Colonic mucosa (tissue), 4 donors: ENCODE data around the gene SNX8. TPM values are rescaled to one million over a fixed set of nuclear protein-coding genes. Genes with fewer than 3 reads are reported as not detected.
"Not testable (repeated sequence)": the region's sequence is repeated elsewhere in the genome, so short reads cannot be mapped to it uniquely, and the experiment has no call there.

ENCODE experiments used
- DNase-seq: peaks from one replicate; pipeline ENCODE4 v3.0.0-alpha.2; 2020
- H3K27ac ChIP-seq: fragments of 200-600 bp; one replicate; pipeline ENCODE4 v1.8.0; 2021
- H3K27me3 ChIP-seq: fragments of 200-600 bp; one replicate; pipeline ENCODE4 v1.8.0; 2021
- H3K36me3 ChIP-seq: fragments of 200-600 bp; one replicate; pipeline ENCODE4 v1.8.0; 2021
- H3K4me1 ChIP-seq: fragments of 200-600 bp; one replicate; pipeline ENCODE4 v1.8.0; 2021; ENCODE audit warnings: mild to moderate bottlenecking
- H3K4me3 ChIP-seq: fragments of 200-600 bp; one replicate; pipeline ENCODE4 v1.8.0; 2021
- H3K9ac ChIP-seq, 2 donors: one replicate each; pipeline ENCODE4 v1.7.0; 2013; ENCODE audit warnings: control low read depth in 2 of 2, low read depth in 2 of 2, low read length in 2 of 2
- H3K9me3 ChIP-seq: fragments of 200-600 bp; one replicate; pipeline ENCODE4 v1.8.0; 2021
- CTCF ChIP-seq: fragments of 200-600 bp; IDR thresholded peaks from one replicate; pipeline ENCODE4 v1.8.0; 2022; ENCODE audit warnings: antibody characterized with exemption, mild to moderate bottlenecking
- intact Hi-C: fragments of 100-400 bp; cut with DNase I; formaldehyde crosslinking; loops from one replicate; pipeline ENCODE4 v1.14.1; 2022
- total RNA-seq, 2 donors: library from RNA; stranded (reverse); fragmentation: NEBNext Ultra II Directional in 1 of 2; extraction: Animal tissue kit (Norgen Biotek cat#: 25700) in 1 of 2; gene quantifications; one replicate each; pipeline ENCODE4 v1.2.1, GENCODE V29; 2021
- donor health status: healthy.
- donor health status: DM: no; HTN: no; CAD: no.
- donor health status: DM: no; HTN: no; CAD: no.

Gene SNX8
- total RNA-seq, 2 donors from 2014 or later = 22.4 to 36.7 TPM

DNA sequence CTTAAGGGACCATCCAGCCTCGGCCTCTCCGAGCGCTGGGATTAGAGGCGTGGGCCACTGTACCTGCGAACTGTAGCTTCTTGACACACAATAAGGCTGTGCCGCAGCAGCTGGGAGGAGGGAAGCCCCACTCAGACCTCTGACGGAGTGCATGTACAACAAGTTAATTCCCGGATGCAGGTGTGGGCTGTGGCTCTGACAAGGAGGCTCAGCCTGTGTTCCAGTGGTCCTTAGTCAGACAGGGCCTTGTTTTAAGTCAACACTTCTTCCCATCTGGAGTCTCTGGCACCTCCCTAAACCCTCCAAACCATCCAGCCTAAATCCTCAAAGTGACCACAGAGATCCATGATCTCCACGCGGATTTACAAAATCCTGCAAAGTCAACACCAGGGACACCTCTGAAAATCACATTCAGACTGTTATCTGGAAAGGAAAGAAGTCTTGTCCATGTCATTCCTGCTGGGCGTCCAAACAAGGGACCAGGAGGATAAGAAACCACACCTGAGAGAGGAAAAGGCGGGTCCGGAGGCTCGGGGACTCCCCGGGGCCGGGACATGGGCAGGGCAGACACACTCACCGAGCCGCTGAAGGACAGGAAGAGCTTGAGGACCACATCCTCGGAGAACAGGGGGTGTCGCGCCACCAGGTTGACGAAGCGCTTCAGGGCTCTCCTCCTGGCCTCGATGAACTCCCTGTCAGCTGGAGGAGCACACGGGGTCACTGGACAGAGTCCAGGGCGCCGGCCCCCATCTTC is 42.8 kb downstream of the SNX8 start:
- H3K9ac ChIP-seq = no peak overlapping the region
- DNase-seq = no peak
- H3K27ac ChIP-seq = no peak overlapping the region
- H3K4me3 ChIP-seq = no peak overlapping the region
- H3K4me1 ChIP-seq = no peaks in the 10 kb centered on the region
- H3K27me3 ChIP-seq = no peaks in the 10 kb centered on the region
- TF ChIP-seq CTCF = no peak
- intact Hi-C loops = no loop called here
- H3K36me3 ChIP-seq = no peaks in the 10 kb centered on the region
- H3K9me3 ChIP-seq = no peaks in the 10 kb centered on the region

GRCh38 chr7:2270495-2270894 is 43.7 kb downstream of the SNX8 start:
- no peaks in the 10 kb centered on the region for H3K36me3 ChIP-seq

DNA sequence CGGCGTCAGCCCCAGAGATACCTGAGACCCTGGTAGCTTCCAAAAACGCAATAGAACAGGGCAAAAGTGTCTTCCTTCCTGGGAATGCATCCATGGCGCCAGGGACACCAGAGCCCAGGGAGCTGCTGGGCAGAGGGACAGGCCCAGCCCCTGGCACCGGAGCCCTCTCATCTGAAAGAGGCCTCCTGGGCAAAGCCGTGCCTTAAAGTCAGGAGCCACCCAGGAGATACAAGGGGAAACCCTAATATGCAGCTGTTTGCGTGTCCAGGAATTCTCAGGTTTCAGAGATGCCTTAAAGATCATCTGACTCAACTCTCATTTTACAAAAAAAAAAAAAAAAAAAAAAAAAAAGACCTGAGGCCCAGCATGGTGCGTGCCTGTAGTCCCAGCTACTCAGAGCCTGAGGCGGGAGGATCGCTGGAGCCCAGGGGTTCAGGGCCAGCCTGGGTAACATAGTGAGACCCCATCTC is 44.2 kb downstream of the SNX8 start:
- no peak for TF ChIP-seq CTCF
- no peak for DNase-seq
- intact Hi-C loops = no loop called here
- Histone ChIP-seq H3K27ac (no peak overlapping the region), H3K27me3 (no peaks in the 10 kb centered on the region), H3K9ac (no peak overlapping the region), H3K9me3 (no peaks in the 10 kb centered on the region), H3K36me3 (no peaks in the 10 kb centered on the region), H3K4me3 (no peak overlapping the region), H3K4me1 (no peaks in the 10 kb centered on the region)

More at GRCh38 chr7:2270495-2270894, 43.7 kb downstream of the SNX8 start:
- Histone ChIP-seq H3K4me3 (no peak overlapping the region), H3K27me3 (no peaks in the 10 kb centered on the region), H3K4me1 (no peaks in the 10 kb centered on the region), H3K9me3 (no peaks in the 10 kb centered on the region), H3K27ac (no peak overlapping the region), H3K9ac (no peak overlapping the region)
- TF ChIP-seq CTCF = no peak
- DNase-seq = no peak
- intact Hi-C loops = no loop called here

DNA sequence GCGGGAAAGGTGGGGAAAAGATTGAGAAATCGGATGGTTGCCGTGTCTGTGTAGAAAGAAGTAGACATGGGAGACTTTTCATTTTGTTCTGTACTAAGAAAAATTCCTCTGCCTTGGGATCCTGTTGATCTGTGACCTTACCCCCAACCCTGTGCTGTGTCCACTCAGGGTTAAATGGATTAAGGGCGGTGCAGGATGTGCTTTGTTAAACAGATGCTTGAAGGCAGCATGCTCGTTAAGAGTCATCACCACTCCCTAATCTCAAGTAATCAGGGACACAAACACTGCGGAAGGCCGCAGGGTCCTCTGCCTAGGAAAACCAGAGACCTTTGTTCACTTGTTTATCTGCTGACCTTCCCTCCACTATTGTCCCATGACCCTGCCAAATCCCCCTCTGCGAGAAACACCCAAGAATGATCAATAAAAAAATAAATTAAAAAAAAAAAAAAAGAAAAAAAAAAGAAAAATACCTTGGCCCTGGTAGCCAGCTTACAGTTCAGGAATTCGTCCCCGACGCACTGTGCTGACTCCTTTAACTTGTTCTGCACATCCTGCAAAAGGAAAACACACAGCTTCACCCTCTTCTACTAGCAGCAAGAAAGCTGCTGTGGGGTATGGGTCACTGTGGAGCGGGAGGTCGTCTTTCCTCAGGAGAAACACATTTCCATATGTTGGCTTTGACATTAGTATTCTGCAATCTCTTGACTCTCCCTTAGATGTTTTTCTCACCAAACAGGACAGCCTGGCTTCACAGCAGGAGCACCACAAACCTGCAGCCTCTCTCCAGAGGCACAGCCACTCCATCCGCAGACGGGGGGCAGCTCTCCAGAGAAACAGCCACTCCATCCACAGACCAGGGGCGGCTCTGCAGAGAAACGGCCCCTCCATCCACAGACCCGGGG is 44.9 kb downstream of the SNX8 start:
- H3K27ac ChIP-seq, H3K4me1 ChIP-seq, H3K4me3 ChIP-seq, H3K9ac ChIP-seq, H3K36me3 ChIP-seq, DNase-seq, H3K9me3 ChIP-seq, intact Hi-C loops, H3K27me3 ChIP-seq: not testable (repeated sequence)

- H3K9me3 ChIP-seq = no peaks in the 10 kb centered on the region
- H3K27ac ChIP-seq = no peak overlapping the region
- TF ChIP-seq CTCF = no peak
- no peaks in the 10 kb centered on the region for H3K27me3 ChIP-seq
- no peak overlapping the region for H3K4me3 ChIP-seq
- no peak overlapping the region for H3K9ac ChIP-seq
- no peaks in the 10 kb centered on the region for H3K4me1 ChIP-seq
- intact Hi-C loops = no loop called here
- H3K36me3 ChIP-seq = no peaks in the 10 kb centered on the region
- DNase-seq = no peak
These were observed 47.3 kb downstream of the SNX8 start for GRCh38 chr7:2266911-2267310.

GRCh38 chr7:2264158-2264557 is 50.1 kb downstream of the SNX8 start:
- Histone ChIP-seq H3K9ac (no peak overlapping the region), H3K27me3 (no peaks in the 10 kb centered on the region), H3K4me1 (no peaks in the 10 kb centered on the region), H3K9me3 (no peaks in the 10 kb centered on the region), H3K36me3 (no peaks in the 10 kb centered on the region), H3K4me3 (no peak overlapping the region), H3K27ac (no peak overlapping the region)
- no peak for DNase-seq
- TF ChIP-seq CTCF = no peak
- intact Hi-C loops = no loop called here
